SH-SY5Y (cell line): ENCODE results near the gene ADPGK.

Source experiments
- GATA2 ChIP-seq: IDR thresholded peaks from 2 replicates; pipeline ENCODE4 v1.6.1; 2011; ENCODE audit warnings: mild to moderate bottlenecking, low read depth, low read length
- GATA3 ChIP-seq: IDR thresholded peaks from 2 replicates; pipeline ENCODE4 v1.6.1; 2011; ENCODE audit warnings: low read depth, mild to moderate bottlenecking, low read length, moderate library complexity

The ADPGK gene

GRCh38 chr15:72783640-72784455, at the start of gene ADPGK:
TSS of gene ADPGK (minus strand) at chr15:72783758. CDS start at chr15:72783691, 67 bp downstream.
- TF ChIP-seq GATA3 (no peak), GATA2 (no peak)

GRCh38 chr15:72827226-72827625, 43.7 kb upstream of the ADPGK start:
- no peak for TF ChIP-seq GATA2

GRCh38 chr15:72826611-72827010, 43.1 kb upstream of the ADPGK start:
- TF ChIP-seq GATA2, result no peak
- TF ChIP-seq GATA3, result no peak

GRCh38 chr15:72825829-72826228, 42.3 kb upstream of the ADPGK start:
- TF ChIP-seq GATA2 (no peak), GATA3 (no peak)

GRCh38 chr15:72824781-72825180, 41.2 kb upstream of the ADPGK start:
- TF ChIP-seq GATA2, result no peak
- no peak for TF ChIP-seq GATA3

- TF ChIP-seq GATA2 (no peak), GATA3 (no peak)
These were observed 40.6 kb upstream of the ADPGK start for GRCh38 chr15:72824112-72824511.

GRCh38 chr15:72820278-72820677, 36.7 kb upstream of the ADPGK start:
- no peak for TF ChIP-seq GATA3
- TF ChIP-seq GATA2, result no peak

GRCh38 chr15:72818632-72819031, 35.1 kb upstream of the ADPGK start:
- no peak for TF ChIP-seq GATA3
- TF ChIP-seq GATA2, result no peak

GRCh38 chr15:72813345-72814004, 29.9 kb upstream of the ADPGK start:
- no peak for TF ChIP-seq GATA2
- no peak for TF ChIP-seq GATA3

GRCh38 chr15:72809329-72809728, 25.8 kb upstream of the ADPGK start:
- TF ChIP-seq GATA3 (no peak), GATA2 (no peak)

- no peak for TF ChIP-seq GATA2
- no peak for TF ChIP-seq GATA3
These were observed 19.4 kb upstream of the ADPGK start for GRCh38 chr15:72803006-72803405.

GRCh38 chr15:72801590-72802325, 18.2 kb upstream of the ADPGK start:
- TF ChIP-seq GATA2 (no peak), GATA3 (no peak)

GRCh38 chr15:72800833-72801481, 17.4 kb upstream of the ADPGK start:
- TF ChIP-seq GATA3 (no peak), GATA2 (no peak)

- TF ChIP-seq GATA2, result no peak
- no peak for TF ChIP-seq GATA3
These were observed 14.3 kb upstream of the ADPGK start for GRCh38 chr15:72797834-72798233.
